ENCODE measurements around the gene CD99.
"Not testable (repeated sequence)": the region's sequence is repeated elsewhere in the genome, so short reads cannot be mapped to it uniquely, and the experiment has no call there.

CD99 gene

GRCh38 chrX:2727264-2727663, 36.2 kb downstream of the CD99 start:
- DNase-seq (ENCODE audit: low spot score): not testable (repeated sequence)

GRCh38 chrX:2732076-2732475, 41.0 kb downstream of the CD99 start:
- no peak for DNase-seq (ENCODE audit: low spot score)

GRCh38 chrX:2732649-2733048, 41.6 kb downstream of the CD99 start:
- no peak for DNase-seq (ENCODE audit: low spot score)

- no peak for DNase-seq (ENCODE audit: low spot score)
Measured at GRCh38 chrX:2733286-2733685, 42.2 kb downstream of the CD99 start.

- no peak for DNase-seq (ENCODE audit: low spot score)
Measured at GRCh38 chrX:2735270-2735669, 44.2 kb downstream of the CD99 start.

- DNase-seq (ENCODE audit: low spot score): no peak
Measured at GRCh38 chrX:2740672-2741071, 49.6 kb downstream of the CD99 start.

- no peak for DNase-seq (ENCODE audit: low spot score)
Measured at GRCh38 chrX:2741386-2741785, 50.3 kb downstream of the CD99 start.

GRCh38 chrX:2746250-2746649, 55.2 kb downstream of the CD99 start:
- DNase-seq (ENCODE audit: low spot score): not testable (repeated sequence)

- DNase-seq (ENCODE audit: low spot score): no peak
Measured at GRCh38 chrX:2748171-2748814, 57.2 kb downstream of the CD99 start.

GRCh38 chrX:2748815-2749188, 57.7 kb downstream of the CD99 start:
- DNase-seq (ENCODE audit: low spot score): no peak

GRCh38 chrX:2751291-2751690, 60.2 kb downstream of the CD99 start:
- DNase-seq (ENCODE audit: low spot score): no peak

GRCh38 chrX:2751874-2752300, 60.8 kb downstream of the CD99 start, which contains the start of gene XG:
TSS of gene XG (plus strand) at chrX:2752040. CDS start at chrX:2752275, 235 bp downstream.
- not testable (repeated sequence) for DNase-seq (ENCODE audit: low spot score)

- DNase-seq (ENCODE audit: low spot score): not testable (repeated sequence)
Measured at GRCh38 chrX:2752441-2752840, 61.3 kb downstream of the CD99 start.

GRCh38 chrX:2755163-2755715, 64.1 kb downstream of the CD99 start:
- not testable (repeated sequence) for DNase-seq (ENCODE audit: low spot score)

GRCh38 chrX:2756548-2756947, 65.5 kb downstream of the CD99 start:
- DNase-seq (ENCODE audit: low spot score): no peak

GRCh38 chrX:2761246-2761645, 70.2 kb downstream of the CD99 start:
- DNase-seq (ENCODE audit: low spot score): no peak

- not testable (repeated sequence) for DNase-seq (ENCODE audit: low spot score)
Measured at GRCh38 chrX:2762671-2763070, 71.6 kb downstream of the CD99 start.

- DNase-seq (ENCODE audit: low spot score): not testable (repeated sequence)
Measured at GRCh38 chrX:2764766-2765548, 73.9 kb downstream of the CD99 start.

GRCh38 chrX:2765549-2765830, 74.4 kb downstream of the CD99 start:
- no peak for DNase-seq (ENCODE audit: low spot score)

GRCh38 chrX:2766906-2767305, 75.8 kb downstream of the CD99 start:
- DNase-seq (ENCODE audit: low spot score): no peak

GRCh38 chrX:2767631-2768455, 76.7 kb downstream of the CD99 start:
- peak; percentile 31 for DNase-seq (ENCODE audit: low spot score)

- no peak for DNase-seq (ENCODE audit: low spot score)
Measured at GRCh38 chrX:2769615-2770014, 78.5 kb downstream of the CD99 start.
